GM18498 (cell line): ENCODE results near the gene MYCBP.
A peak's percentile ranks its signal among the peaks of the same experiment; 100 is the strongest.
"Not testable (repeated sequence)": the region's sequence is repeated elsewhere in the genome, so short reads cannot be mapped to it uniquely, and the experiment has no call there.

Experiments used
- ATAC-seq: cut with Tn5 transposase; IDR thresholded peaks from one replicate; pipeline ENCODE4 v1.9.1; 2021; ENCODE audit warnings: mild to moderate bottlenecking, moderate library complexity; ENCODE audit not compliant: unreplicated experiment

MYCBP gene, protein sequence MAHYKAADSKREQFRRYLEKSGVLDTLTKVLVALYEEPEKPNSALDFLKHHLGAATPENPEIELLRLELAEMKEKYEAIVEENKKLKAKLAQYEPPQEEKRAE

DNA sequence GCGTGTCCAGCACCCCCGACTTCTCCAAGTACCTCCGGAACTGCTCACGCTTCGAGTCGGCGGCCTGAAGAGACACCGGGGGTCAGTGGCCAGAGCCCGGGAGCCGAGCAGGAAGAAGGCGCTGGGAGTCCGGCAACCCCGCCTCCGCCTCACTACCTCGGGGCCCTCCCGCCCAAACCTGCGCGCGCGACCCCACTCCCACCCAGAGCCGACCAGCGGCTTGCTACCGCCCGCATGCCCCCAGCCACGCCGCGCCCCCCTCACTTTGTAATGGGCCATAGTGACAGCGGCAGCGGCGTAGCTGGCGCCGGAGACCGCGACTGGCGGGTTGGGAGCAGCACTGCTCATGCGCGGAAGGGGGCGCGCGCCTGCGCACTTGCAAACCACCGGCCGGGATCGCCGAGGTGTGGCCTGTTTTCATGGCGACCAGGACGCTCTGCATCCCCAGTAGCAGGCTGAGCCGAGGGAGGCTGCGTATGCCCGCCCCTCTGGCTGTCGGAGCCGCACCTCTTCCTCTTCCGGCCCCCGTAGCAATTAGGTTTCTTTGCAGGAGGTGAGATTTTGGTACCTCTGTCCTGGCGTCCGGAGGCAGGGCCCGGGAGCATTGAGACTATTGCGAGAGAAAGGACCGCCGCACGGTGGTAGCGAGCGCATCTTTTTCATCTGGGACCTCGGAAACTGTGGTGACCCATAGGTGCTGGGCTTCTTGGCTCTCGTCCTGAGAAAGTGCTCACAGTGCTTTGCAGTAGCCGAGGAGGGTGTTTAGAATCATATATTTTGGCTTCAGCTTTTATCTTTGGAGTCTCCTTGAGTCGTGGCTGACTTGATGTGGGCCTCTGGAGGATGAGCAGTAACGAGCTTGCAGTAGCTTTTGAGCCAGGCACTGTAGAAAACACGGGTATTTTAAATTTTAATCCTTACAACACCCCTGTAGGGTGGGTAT, at the start of gene MYCBP:
TSS of gene MYCBP (minus strand) at position 322 of the 943 bp plus-strand sequence. CDS start at position 279, 43 bp downstream.
- peak; percentile 98 for ATAC-seq

DNA sequence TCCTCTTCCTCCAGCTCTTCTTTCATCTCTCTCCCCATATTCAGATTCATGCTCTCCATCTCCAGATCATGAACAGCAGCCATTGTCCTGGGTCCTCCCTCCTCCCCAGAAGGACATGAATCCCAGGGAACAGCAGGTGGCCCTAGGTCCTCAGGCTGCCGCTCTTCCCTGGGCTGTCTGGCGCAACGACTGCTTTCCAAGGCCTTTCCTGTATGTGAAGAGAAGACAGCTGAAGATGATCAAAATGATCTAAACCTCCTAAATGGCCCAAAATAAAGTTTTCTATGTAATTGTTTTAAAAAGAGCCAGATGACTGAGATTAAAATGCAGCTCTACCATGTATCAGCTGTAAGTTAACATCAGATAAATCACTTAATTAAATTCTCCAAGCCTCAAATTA, 46.0 kb upstream of the MYCBP start:
- ATAC-seq, result no peak

DNA sequence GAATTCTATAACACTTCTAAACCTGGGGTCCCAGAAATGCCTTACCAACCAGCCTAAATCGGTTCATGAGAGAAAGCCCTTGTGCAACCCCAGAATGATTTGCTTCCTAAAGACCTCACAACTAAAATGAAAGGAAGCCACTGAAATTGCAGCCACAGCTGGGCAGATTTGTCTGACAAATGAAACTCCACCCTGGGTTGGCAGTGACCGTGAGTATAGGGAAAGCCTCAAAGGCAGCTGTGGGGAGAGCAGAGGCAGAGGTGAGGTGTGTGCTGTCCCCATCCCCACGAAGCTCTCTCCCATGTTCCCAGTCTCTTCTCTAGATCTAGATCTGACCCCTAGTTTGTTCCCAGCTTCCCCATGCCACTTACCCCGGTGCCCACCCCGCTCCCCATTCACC, 45.4 kb upstream of the MYCBP start:
- no peak for ATAC-seq

DNA sequence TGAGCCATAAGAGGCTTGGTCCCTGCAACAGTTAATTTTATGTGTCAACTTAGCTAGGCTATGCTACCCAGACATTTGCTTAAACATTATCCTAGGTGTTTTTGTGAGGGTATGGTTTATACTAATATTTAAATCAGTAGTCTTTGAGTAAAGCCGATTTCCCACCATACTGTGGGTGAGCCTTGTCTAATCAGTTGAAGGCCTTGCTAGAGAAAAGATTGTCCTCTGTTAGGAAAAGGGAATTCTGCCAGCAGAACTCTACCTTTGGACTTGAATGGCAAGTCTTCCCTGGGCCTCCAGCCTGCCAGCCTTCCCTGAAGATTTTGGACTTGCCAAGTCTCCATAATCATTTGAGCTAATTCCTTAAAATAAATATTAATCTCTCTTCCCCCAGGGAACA, 44.6 kb upstream of the MYCBP start:
- no peak for ATAC-seq

DNA sequence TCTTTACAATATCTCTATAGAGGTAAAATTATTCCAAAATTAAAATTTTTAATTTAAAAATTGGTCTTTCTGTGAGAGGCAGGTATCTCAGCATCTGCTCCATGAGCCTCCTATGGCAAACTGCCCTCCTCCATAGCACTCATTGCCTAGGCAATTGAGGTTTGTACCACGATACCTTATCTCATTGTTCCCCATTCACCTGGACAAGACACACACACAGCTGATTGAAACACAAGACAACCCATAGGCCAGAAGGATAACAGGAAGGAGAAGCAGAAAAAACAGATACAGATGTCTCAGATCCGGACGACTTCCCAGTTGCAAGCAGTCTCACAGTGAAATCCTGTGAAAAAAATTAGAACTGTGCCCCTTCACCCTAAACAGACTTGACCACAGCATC, 44.2 kb upstream of the MYCBP start:
- no peak for ATAC-seq

DNA sequence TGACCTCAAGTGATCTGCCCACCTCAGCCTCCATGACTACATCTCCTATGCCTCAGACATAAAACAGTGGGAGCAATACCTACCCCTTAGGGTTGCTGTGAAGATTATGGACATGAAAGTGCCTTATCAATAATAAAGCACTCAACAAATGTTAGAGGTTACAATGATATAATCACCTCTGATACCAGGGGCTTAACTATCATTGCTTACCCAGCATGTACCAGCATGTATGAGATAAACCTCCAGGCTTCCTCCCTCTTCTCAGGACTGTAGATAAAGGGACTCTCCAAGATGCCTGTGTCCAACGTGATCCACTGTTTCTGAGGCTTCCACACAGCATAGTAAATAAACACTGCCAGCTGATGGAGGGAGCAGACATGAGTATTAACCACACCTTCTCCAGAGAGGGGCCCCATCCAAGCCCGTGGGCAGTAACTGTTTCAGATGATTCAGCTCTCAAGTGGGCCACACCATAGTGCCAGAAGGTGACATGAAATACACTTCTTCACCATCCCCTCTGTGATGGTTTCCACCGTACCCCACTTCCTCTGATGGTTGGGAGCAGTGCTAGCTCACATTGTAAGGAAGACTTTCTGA, 42.3 kb upstream of the MYCBP start:
- ATAC-seq, result no peak

DNA sequence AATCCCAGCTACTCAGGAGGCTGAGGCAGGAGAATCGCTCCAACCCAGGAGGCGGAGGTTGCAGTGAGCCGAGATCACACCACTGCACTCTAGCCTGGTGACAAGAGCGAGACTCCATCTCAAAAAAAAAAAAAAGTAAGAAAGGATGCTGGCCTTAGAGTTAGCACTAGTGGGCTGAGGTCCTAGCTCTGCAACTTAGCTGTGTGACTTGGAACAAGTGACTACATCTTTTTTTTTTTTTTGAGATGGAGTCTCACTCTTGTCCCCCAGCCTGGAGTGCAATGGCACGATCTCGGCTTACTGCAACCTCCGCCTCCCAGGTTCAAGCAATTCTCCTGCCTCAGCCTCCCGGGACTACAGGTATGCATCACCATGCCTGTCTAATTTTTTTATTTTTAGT, 41.8 kb upstream of the MYCBP start:
- not testable (repeated sequence) for ATAC-seq

DNA sequence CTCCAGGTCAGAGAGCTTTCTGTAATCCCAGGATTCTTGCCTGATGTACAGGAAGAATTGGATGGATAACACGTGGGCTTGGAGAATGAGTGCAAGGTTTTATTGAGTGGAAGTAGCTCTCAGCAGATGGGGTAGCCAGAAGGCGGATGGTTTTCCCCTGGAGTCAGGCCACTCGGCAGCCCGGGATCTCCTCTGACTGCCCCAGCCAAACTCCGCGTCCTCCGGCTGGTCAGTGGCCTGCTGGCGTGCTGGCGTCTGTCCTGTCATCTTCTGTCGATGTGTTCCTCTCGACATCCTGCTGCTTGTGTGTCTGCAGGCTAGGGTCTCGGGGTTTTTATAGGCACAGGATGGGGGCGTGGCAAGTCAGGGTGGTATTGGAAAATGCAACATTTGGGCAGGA, 35.7 kb upstream of the MYCBP start:
- no peak for ATAC-seq

DNA sequence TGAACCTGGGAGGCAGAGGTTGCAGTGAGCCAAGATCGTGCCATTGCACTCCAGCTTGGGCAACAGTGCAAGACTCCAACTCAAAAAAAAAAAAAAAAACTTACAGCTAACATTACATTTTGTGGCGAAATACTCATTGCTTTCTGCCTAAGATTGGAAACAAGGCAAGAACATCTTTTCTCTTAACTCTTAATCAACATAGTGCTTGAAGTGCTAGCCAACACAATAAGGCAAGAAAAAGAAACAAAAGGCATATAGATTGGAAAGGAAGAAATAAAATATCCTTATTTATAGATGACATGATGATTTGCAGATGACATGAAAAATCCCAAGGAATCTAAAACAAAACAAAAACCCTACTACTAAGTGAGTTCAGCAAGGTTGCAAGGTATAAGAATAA, 32.8 kb upstream of the MYCBP start:
- no peak for ATAC-seq

DNA sequence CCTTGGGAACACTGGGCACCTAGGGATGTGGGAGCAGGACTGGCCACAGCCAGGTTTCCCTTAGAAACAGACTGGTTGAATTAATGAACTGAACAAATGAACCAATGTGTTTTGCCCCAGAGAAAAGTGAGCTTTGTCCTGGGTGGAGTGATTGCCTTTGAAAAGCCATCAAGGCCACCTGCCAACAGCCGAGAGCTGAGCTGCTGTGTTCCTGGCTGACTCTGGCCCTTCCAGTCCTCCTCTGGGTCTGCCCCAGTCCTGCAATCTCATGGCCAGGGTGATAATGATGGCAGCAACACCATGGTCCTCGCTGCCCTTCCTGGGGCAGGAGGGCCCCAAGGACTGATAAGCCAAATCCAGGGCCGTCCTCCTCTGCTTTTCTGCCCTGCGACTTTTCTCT, 26.4 kb upstream of the MYCBP start:
- ATAC-seq, result no peak

DNA sequence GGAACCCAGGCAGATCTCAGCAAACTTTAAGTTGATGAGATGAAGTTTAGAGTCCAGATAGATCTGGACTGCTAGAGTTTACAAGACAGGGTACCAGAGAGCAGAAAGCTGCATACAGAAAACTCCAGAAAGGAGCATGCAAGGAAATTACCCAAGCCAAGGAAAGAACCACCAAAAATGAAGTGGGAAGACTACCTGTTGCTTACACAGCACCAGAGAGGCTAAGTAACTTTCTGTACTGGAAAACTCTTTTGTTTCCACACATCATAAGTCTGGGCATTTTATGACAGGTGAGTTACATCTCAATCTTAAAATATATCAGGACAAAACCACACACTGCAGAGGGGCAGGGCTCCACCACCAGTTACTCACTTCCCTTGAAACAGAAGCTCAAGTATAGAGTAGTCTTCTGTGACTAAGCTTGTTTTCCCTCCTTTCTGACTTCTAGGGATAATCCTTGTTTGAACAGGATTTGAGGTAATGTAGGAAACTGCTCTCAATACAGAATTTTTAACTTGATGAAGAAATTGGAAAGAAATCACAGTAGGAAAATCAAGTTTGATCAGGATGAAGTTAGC, 25.6 kb upstream of the MYCBP start:
- ATAC-seq, result no peak

DNA sequence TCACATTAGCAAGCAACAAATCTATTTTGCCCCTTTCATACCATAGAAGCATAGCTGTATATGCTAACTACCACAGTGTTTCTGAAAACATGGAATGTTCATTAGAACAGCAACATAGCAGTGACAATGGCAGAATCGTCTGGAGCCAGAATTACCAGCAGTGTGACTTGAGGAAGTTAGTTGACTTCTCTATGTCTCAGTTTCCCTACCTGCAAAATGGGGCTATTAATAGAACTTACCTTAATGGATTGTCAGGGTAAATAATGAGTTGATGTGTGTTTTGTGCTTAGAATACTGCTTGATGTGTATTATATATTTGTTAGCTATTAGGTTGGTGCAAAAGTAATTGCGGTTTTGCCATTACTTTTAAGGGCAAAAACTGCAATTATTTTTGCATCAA, 23.0 kb upstream of the MYCBP start:
- no peak for ATAC-seq

DNA sequence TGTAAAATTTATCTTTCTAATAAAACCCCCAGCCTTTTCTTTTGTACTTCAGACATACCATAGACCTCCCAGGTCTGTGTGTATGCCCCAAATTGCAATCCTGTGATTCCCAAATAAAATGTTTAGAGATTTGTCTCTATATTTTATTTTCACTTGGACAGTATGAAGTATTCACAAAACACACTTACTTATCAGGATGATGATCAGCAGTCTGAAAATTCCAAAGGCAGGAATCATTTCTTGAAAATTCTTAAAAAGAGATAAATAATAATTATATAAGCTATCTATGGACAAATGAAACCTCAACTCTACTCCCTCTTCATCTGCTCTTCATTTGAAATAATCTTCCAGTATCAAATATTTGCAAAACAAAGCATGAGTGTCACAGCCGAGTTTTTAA, 19.8 kb upstream of the MYCBP start:
- ATAC-seq, result no peak

DNA sequence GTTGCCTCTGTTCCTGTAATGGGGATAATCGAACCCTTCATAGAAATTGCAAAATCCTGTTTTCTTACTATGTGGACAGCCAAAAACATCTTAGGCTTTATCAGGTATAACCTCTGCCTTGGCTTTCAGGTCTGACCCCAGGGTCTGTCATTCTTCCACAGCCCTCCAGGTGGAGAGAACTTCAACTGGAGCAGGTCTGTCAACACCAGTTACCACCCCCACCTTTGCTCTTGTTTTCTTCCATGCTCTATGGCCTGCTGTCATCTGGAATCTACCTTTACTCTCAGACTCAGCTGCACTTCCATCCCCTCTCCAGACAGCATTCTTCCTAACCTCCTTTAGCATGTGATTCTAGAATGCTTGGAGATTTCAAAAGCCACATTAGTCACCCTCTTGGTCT, 18.6 kb upstream of the MYCBP start:
- no peak for ATAC-seq

DNA sequence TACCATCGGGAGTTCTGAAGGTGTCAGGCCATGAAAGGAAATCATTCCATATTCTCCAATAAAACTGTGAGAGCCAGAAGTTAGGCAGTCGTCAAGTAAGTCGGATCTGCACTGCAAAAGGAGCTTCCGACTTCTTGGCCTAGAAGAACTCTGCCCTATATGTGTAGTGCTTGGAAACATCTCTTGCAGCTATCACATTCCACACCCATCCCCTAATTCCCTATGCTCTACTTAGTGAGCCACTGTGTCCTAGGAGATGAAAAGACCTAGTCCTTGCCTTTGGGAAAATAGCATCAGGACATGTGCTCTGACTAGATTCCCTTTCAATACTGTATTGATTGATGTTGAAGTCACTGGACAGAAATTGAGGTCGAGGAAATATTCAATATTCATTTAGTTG, 16.4 kb upstream of the MYCBP start:
- ATAC-seq, result no peak

DNA sequence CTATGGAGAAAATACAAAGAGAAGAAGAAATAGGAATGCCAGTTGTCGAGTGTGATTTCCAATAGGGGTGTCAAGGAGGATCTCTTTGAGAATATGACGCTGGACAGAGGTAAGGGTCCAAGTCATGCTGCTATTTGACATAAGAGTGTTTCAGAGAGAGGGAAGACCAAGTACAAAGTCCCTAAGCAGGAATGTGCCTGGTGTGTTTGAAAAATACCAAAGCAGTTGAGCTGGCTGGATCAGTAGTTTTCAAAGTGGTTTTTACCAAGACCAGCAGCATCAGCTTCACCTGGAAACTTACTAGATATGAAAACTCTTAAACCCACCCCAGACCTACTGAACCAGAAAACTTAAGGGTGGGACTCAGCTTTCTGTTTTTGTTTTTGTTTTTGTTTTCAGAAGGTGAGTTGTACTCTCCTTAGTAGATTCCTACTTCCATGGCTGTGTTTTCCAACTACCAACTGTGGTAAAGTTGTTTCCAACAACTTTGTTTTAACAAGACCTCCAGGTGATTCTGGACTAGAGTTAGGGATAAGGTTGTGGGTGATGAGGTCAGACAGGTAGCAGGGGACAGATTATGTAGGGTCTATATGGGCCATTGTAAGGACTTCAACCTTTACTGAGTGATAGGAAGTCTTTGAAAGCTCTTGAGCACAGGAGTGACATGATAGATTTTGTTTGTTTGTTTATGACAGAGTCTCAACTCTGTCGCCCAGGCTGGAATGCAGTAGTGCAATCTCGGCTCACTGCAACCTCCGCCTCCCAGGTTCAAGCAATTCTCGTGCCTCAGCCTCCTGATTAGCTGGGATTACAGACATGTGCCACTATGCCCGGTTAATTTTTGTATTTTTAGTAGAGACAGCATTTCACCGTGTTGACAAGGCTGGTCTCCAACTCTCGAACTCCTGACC, 15.5 kb upstream of the MYCBP start:
- no peak for ATAC-seq

DNA sequence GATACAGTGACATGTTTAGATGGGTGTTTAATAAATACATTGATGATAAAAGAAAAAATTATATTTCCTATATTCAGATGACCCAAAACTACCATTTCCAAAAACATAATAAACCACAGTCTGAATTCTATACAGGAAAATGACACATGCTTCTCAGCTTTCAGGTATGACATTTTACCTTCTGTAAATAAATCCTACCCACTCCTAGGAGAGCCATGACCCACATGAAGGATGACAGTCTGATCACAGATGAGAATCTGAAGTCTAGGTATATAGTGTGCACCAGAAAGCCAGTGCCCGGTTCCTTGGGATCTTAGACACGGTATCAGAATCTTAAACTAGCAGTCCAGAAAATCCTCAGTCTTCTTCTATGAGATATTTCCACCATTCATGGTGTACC, 11.9 kb upstream of the MYCBP start:
- no peak for ATAC-seq

DNA sequence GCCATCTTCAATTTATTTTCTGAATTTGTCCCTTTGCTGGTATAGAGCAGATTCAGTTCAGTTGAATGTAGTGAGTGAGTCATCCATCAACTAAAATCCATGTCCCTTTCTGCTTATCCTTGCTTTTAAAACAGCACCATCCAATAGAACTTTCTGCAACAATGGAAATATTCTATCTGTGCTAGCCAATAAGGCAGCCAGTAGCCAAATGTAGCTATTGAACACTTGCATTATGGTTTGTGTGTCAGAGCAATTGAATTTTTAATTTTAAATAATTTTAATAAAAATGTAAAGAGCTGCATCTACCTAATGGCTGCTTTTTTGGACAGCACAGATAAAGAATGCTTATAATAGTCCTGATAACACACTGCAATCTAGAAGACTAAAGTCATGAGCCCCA, 8.3 kb upstream of the MYCBP start, which contains the start of gene GJA9:
TSS of gene GJA9 (minus strand) at position 101 of the 400 bp plus-strand sequence. CDS start 5,489 bp downstream, outside the sequence.
- no peak for ATAC-seq

DNA sequence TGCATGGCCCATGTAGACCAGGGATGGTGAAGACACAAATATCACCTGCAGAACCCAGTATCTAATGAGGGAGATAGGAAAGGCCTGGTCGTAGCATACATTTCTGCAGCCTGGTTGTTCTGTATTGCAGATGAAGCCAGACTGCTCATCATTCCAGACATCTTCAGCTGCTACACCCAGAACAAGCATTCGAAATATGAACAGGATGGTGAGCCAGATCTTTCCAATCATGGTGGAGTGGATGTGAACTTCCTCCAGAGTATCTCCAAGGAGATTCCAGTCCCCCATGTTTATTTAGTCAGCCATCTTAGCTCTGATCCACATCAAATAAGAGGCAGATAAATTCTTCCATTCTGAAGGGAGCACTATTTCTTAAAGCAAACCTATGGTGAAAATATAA, 2.7 kb upstream of the MYCBP start:
- no peak for ATAC-seq

DNA sequence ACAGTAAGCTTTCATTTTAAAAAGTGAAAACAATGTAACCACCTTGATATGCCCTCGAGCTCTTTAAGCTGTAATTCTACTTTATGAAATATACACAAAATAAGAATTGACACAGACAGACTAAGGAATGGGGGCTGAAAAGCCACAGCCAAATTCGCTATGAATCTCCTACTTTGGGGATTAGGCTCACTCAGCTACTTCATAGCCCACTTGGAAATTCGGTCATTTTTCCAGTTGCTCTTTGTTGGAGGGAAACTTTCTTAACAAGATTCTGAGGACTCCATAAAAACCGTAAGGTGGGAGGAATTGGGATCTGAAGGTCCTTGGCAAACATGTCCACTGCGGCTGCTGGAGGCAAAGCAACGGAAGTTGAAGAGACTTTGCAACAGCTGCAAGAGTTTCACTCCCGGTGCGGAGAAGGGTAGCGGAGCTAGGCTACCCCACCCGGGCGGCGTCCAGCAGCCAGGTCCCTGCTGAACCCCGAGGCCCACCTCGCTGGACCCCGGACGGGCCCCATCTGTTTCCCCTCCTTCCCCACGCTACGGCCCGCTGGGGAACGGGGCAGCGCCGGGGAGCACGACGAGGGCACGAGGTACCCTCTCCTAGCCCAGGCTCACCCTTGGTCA, 634 bp downstream of the MYCBP start:
- ATAC-seq, result peak; percentile 28
